Measurements from ENCODE around the gene EXOC4. TPM values are rescaled to one million over a fixed set of nuclear protein-coding genes. Genes with fewer than 3 reads are reported as not detected.
"Not testable (repeated sequence)": the region's sequence is repeated elsewhere in the genome, so short reads cannot be mapped to it uniquely, and the experiment has no call there.

The EXOC4 gene
- total RNA-seq, 1 experiment from 2014 or later = 111 TPM

GRCh38 chr7:133888061-133888930, 635.4 kb downstream of the EXOC4 start:
- Histone ChIP-seq H3K9ac (ENCODE audit: low read length) (no peak overlapping the region), H3K9me3 (ENCODE audit: low read length) (no peaks in the 10 kb centered on the region), H3K4me3 (ENCODE audit: low read length) (no peak overlapping the region), H3K4me2 (ENCODE audit: low read depth, low read length, poor library complexity, severe bottlenecking) (no peak overlapping the region), H2AFZ (ENCODE audit: low read length) (no peak overlapping the region), H3K4me1 (ENCODE audit: low read length) (no peaks in the 10 kb centered on the region), H4K20me1 (ENCODE audit: insufficient read depth, low read depth, low read length) (no peaks in the 10 kb centered on the region), H3K36me3 (ENCODE audit: insufficient read depth, low read length) (no peaks in the 10 kb centered on the region), H3K27me3 (ENCODE audit: low read length) (no peaks in the 10 kb centered on the region), H3K27ac (ENCODE audit: low read length) (no peak overlapping the region), H3K79me2 (ENCODE audit: low read length) (no peaks in the 10 kb centered on the region), H3K9me2 (replicated peaks; ENCODE audit: insufficient read depth, low read length) (no peaks in the 10 kb centered on the region)
- DNase-seq = no peak

- Histone ChIP-seq H4K20me1 (ENCODE audit: insufficient read depth, low read depth, low read length) (no peaks in the 10 kb centered on the region), H3K9me3 (ENCODE audit: low read length) (no peaks in the 10 kb centered on the region), H3K36me3 (ENCODE audit: insufficient read depth, low read length) (no peaks in the 10 kb centered on the region), H3K4me3 (ENCODE audit: low read length) (no peak overlapping the region), H3K27me3 (ENCODE audit: low read length) (no peaks in the 10 kb centered on the region), H3K27ac (ENCODE audit: low read length) (no peak overlapping the region), H3K79me2 (ENCODE audit: low read length) (no peaks in the 10 kb centered on the region), H3K9ac (ENCODE audit: low read length) (no peak overlapping the region), H2AFZ (ENCODE audit: low read length) (no peak overlapping the region), H3K4me1 (ENCODE audit: low read length) (no peaks in the 10 kb centered on the region), H3K9me2 (replicated peaks; ENCODE audit: insufficient read depth, low read length) (no peaks in the 10 kb centered on the region), H3K4me2 (ENCODE audit: low read depth, low read length, poor library complexity, severe bottlenecking) (no peak overlapping the region)
- DNase-seq = no peak
Measured at GRCh38 chr7:133904776-133905175, 651.9 kb downstream of the EXOC4 start.

GRCh38 chr7:133906553-133906952, 653.7 kb downstream of the EXOC4 start:
- not testable (repeated sequence) for H3K36me3 ChIP-seq (ENCODE audit: insufficient read depth, low read length); DNase-seq; H3K27ac ChIP-seq (ENCODE audit: low read length); H3K9me3 ChIP-seq (ENCODE audit: low read length); H3K4me3 ChIP-seq (ENCODE audit: low read length); H3K4me2 ChIP-seq (ENCODE audit: low read depth, low read length, poor library complexity, severe bottlenecking); H4K20me1 ChIP-seq (ENCODE audit: insufficient read depth, low read depth, low read length); H3K9me2 ChIP-seq (replicated peaks; ENCODE audit: insufficient read depth, low read length); H3K27me3 ChIP-seq (ENCODE audit: low read length); H3K4me1 ChIP-seq (ENCODE audit: low read length); H3K79me2 ChIP-seq (ENCODE audit: low read length); H3K9ac ChIP-seq (ENCODE audit: low read length); H2AFZ ChIP-seq (ENCODE audit: low read length)

GRCh38 chr7:133910761-133911160, 657.9 kb downstream of the EXOC4 start:
- H3K4me1 ChIP-seq (ENCODE audit: low read length) = no peaks in the 10 kb centered on the region
- H2AFZ ChIP-seq (ENCODE audit: low read length) = no peak overlapping the region
- H3K4me3 ChIP-seq (ENCODE audit: low read length) = no peak overlapping the region
- H3K27ac ChIP-seq (ENCODE audit: low read length) = no peak overlapping the region
- H3K4me2 ChIP-seq (ENCODE audit: low read depth, low read length, poor library complexity, severe bottlenecking) = no peak overlapping the region
- H3K9me2 ChIP-seq (replicated peaks; ENCODE audit: insufficient read depth, low read length) = no peaks in the 10 kb centered on the region
- H3K27me3 ChIP-seq (ENCODE audit: low read length) = no peaks in the 10 kb centered on the region
- no peak for DNase-seq
- no peak overlapping the region for H3K9ac ChIP-seq (ENCODE audit: low read length)
- 0 out of 2 replicates have a peak, but pooled peaks cover 4% of the 10 kb centered on the region for H3K9me3 ChIP-seq (ENCODE audit: low read length)
- no peaks in the 10 kb centered on the region for H3K36me3 ChIP-seq (ENCODE audit: insufficient read depth, low read length)
- H4K20me1 ChIP-seq (ENCODE audit: insufficient read depth, low read depth, low read length) = no peaks in the 10 kb centered on the region
- H3K79me2 ChIP-seq (ENCODE audit: low read length) = no peaks in the 10 kb centered on the region

- H4K20me1 ChIP-seq (ENCODE audit: insufficient read depth, low read depth, low read length) = no peaks in the 10 kb centered on the region
- no peak for DNase-seq
- H3K4me1 ChIP-seq (ENCODE audit: low read length) = no peaks in the 10 kb centered on the region
Measured at GRCh38 chr7:133911724-133912123, 658.8 kb downstream of the EXOC4 start.

GRCh38 chr7:133912916-133913697, 660.2 kb downstream of the EXOC4 start:
- H3K27me3 ChIP-seq (ENCODE audit: low read length) = no peaks in the 10 kb centered on the region
- H3K4me3 ChIP-seq (ENCODE audit: low read length) = no peak overlapping the region
- no peaks in the 10 kb centered on the region for H3K9me2 ChIP-seq (replicated peaks; ENCODE audit: insufficient read depth, low read length)
- no peak overlapping the region for H3K27ac ChIP-seq (ENCODE audit: low read length)
- no peaks in the 10 kb centered on the region for H3K36me3 ChIP-seq (ENCODE audit: insufficient read depth, low read length)
- no peaks in the 10 kb centered on the region for H4K20me1 ChIP-seq (ENCODE audit: insufficient read depth, low read depth, low read length)
- 0 out of 2 replicates have a peak, but pooled peaks cover 4% of the 10 kb centered on the region for H3K9me3 ChIP-seq (ENCODE audit: low read length)
- no peak overlapping the region for H2AFZ ChIP-seq (ENCODE audit: low read length)
- H3K4me2 ChIP-seq (ENCODE audit: low read depth, low read length, poor library complexity, severe bottlenecking) = no peak overlapping the region
- no peaks in the 10 kb centered on the region for H3K79me2 ChIP-seq (ENCODE audit: low read length)
- no peak for DNase-seq
- no peak overlapping the region for H3K9ac ChIP-seq (ENCODE audit: low read length)
- H3K4me1 ChIP-seq (ENCODE audit: low read length) = no peaks in the 10 kb centered on the region

More at GRCh38 chr7:133911724-133912123, 658.8 kb downstream of the EXOC4 start:
- H3K27ac ChIP-seq (ENCODE audit: low read length) = no peak overlapping the region
- H2AFZ ChIP-seq (ENCODE audit: low read length) = no peak overlapping the region
- H3K36me3 ChIP-seq (ENCODE audit: insufficient read depth, low read length) = no peaks in the 10 kb centered on the region
- H3K9me2 ChIP-seq (replicated peaks; ENCODE audit: insufficient read depth, low read length) = no peaks in the 10 kb centered on the region
- no peaks in the 10 kb centered on the region for H3K79me2 ChIP-seq (ENCODE audit: low read length)
- no peaks in the 10 kb centered on the region for H3K27me3 ChIP-seq (ENCODE audit: low read length)
- H3K9me3 ChIP-seq (ENCODE audit: low read length) = 0 out of 2 replicates have a peak, but pooled peaks cover 4% of the 10 kb centered on the region
- H3K9ac ChIP-seq (ENCODE audit: low read length) = no peak overlapping the region
- no peak overlapping the region for H3K4me2 ChIP-seq (ENCODE audit: low read depth, low read length, poor library complexity, severe bottlenecking)
- H3K4me3 ChIP-seq (ENCODE audit: low read length) = no peak overlapping the region

- DNase-seq = no peak
- Histone ChIP-seq H3K4me3 (ENCODE audit: low read length) (no peak overlapping the region), H3K27me3 (ENCODE audit: low read length) (no peaks in the 10 kb centered on the region), H4K20me1 (ENCODE audit: insufficient read depth, low read depth, low read length) (no peaks in the 10 kb centered on the region), H3K79me2 (ENCODE audit: low read length) (no peaks in the 10 kb centered on the region), H3K9me3 (ENCODE audit: low read length) (peaks cover 2% of the 10 kb centered on the region; the same call in 1 of the 2 replicates), H3K4me2 (ENCODE audit: low read depth, low read length, poor library complexity, severe bottlenecking) (no peak overlapping the region), H2AFZ (ENCODE audit: low read length) (no peak overlapping the region), H3K4me1 (ENCODE audit: low read length) (no peaks in the 10 kb centered on the region), H3K9ac (ENCODE audit: low read length) (no peak overlapping the region), H3K9me2 (replicated peaks; ENCODE audit: insufficient read depth, low read length) (no peaks in the 10 kb centered on the region), H3K27ac (ENCODE audit: low read length) (no peak overlapping the region), H3K36me3 (ENCODE audit: insufficient read depth, low read length) (no peaks in the 10 kb centered on the region; the same call in 1 of the 2 replicates)
Measured at GRCh38 chr7:133916621-133917020, 663.7 kb downstream of the EXOC4 start.

- Histone ChIP-seq H3K27ac (ENCODE audit: low read length) (no peak overlapping the region), H3K27me3 (ENCODE audit: low read length) (no peaks in the 10 kb centered on the region), H3K9me2 (replicated peaks; ENCODE audit: insufficient read depth, low read length) (no peaks in the 10 kb centered on the region)
Measured at GRCh38 chr7:133919810-133920209, 666.9 kb downstream of the EXOC4 start.

More at GRCh38 chr7:133919810-133920209, 666.9 kb downstream of the EXOC4 start:
- H3K36me3 ChIP-seq (ENCODE audit: insufficient read depth, low read length) = no peaks in the 10 kb centered on the region; the same call in 1 of the 2 replicates
- no peak overlapping the region for H3K4me3 ChIP-seq (ENCODE audit: low read length)
- H2AFZ ChIP-seq (ENCODE audit: low read length) = no peak overlapping the region
- no peak for DNase-seq
- no peaks in the 10 kb centered on the region for H3K79me2 ChIP-seq (ENCODE audit: low read length)
- peaks cover 2% of the 10 kb centered on the region; the same call in 1 of the 2 replicates for H3K9me3 ChIP-seq (ENCODE audit: low read length)
- H3K4me2 ChIP-seq (ENCODE audit: low read depth, low read length, poor library complexity, severe bottlenecking) = no peak overlapping the region
- H3K9ac ChIP-seq (ENCODE audit: low read length) = no peak overlapping the region
- H4K20me1 ChIP-seq (ENCODE audit: insufficient read depth, low read depth, low read length) = no peaks in the 10 kb centered on the region
- H3K4me1 ChIP-seq (ENCODE audit: low read length) = no peaks in the 10 kb centered on the region

Data from Karpas-422 (cell line).